SK-MEL-5 (cell line): Measurements from ENCODE around the gene ACOX1. TPM values are rescaled to one million over a fixed set of nuclear protein-coding genes. Genes with fewer than 3 reads are reported as not detected.

Source experiments
- DNase-seq: peaks from one replicate; pipeline ENCODE4 v3.0.0-alpha.2; 2016; ENCODE audit warnings: low read depth, low spot score
- in situ Hi-C: cut with HindIII; loops from 2 replicates; pipeline ENCODE4 v1.10.0; 2016; ENCODE audit warnings: low sequenced_read_pairs, high pct_unique_total_duplicates, low pct_unique_long_range_greater_than_20kb
- total RNA-seq: library from RNA; depleted of rRNA; stranded (reverse); fragments of >200 nt; shearing (Covaris generic); gene quantifications from 2 replicates; pipeline ENCODE4 v1.2.3, GENCODE V29; 2014

Gene ACOX1
- total RNA-seq, 1 experiment from 2014 or later: 43.2 TPM

DNA sequence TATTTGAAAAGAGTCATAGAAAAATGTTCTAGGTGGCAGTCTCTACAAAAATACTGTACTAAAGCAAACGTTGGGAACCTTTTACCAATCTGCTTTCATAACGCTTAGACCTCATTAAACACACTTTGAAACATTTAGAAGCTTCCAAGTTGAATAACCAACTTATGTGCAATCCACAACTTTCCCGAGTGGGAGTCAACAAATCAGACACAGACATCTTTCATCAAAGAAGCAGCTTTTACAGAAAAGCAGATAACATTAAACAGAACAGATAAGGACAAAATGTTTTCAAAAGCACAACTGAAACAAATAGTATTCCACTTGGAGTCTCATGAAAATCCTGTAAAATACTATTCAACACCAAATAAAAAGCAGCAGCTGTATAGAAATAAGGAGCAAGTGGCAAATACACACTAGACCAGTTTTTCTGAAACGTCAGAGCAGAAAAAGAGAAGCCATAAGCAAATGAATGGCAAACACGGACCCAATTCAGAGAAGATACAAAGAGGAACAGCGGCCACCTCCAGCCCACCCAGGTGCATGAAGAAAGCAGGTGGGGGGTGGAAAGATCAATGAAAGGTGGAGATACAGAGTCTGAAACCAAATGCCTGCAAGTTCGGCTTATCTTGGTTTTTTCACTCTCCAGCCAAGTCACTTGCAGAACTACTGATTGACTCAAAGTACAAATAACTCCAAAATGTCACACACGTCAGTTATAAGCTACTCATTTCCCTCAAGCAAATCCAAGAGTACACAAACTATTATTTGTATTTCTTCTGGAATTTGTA, 19.7 kb downstream of the ACOX1 start:
- in situ Hi-C loops: no loop called here

DNA sequence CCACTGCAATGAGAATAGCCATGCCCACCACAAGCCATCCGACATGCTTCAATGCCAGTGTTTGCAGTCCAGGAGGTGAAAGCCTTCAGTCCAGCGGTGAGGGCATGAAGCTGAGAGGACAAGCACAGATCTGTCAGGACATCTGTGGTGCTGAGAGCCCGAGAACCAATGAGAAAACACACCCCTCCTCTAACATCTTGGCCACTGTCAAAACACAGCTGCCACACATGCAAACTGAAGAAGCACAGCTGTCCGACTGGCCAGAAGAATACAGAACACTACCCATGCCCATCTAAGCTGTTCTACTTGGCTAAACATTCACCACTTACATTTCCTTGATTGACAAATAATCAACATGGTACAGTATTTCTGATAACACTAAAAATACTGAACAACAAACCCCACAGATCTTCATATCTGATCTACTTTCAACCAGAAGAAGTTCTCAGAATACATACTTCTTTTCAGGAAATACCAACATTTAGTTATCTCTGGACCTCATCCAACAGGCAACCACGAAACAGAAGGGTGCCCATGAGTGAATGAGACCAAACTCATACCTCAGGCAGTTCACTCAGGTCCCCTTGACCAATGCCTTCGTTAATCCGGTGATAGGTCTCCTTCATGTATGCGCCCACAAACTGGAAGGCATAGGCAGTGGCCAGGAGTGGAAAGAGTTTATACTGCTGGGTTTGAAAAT, 28.0 kb downstream of the ACOX1 start:
- no peak for DNase-seq
- in situ Hi-C loops: no loop called here

More for the DNA sequence above, 19.7 kb downstream of the ACOX1 start:
- no peak for DNase-seq

DNA sequence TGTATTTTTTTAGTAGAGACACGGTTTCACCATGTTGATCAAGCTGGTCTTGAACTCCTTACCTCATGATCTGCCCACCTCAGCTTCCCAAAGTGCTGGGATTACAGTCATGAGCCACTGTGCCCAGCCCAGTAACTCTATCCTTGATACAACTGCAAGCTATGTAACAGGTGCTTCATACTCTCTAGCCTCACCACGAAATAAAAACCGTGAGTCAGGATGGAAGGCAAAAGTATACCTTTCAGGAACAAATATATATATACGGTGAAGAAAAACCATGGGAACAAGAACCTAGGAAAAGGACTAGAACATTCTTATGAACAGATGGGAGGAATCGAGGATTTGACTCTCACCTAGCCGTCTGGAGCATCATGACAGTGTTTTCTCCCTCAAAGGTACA, 28.5 kb downstream of the ACOX1 start:
- in situ Hi-C loops: no loop called here
- no peak for DNase-seq

DNA sequence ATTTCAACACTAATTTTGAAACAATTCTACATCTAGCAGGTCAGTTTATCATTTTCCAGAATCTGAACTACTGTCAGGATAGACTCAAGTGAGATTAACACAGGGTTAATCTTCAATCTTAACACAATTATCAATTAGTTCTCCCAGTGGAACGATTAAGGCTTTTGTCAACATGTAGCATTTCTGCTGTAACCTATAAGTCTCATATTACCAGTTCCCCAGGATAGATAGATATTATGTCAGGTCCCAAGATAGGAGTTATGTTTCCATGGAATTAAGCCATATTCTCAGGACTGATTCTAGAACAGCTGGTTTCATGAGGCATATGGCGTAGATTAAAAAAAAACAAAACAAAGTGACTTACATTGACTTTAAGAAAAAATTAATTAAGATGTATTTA, 33.8 kb downstream of the ACOX1 start:
- DNase-seq: no peak
- in situ Hi-C loops: loop anchor here (25.0 kb wide), 1 partner anchor 117 kb away; the partner anchor contains the start of genes GALR2 and SRP68

DNA sequence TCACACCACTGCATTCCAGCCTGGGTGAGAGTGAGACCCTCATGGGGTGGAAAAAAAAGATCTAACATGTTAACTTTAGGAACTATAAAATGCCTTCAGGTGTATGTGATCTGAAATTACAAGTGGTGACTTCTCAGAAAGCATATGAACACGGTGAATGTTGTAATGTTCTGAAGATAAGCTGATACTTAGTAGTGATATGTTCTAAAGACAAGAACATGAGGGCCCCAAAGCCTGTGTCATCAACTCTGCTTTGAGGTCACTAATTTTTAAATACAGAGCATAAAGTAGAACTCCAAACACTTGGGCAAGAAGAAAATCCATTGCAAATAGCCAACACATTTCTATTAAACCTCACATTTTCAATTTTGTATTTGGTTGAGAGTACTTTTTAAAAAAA, 35.5 kb downstream of the ACOX1 start:
- in situ Hi-C loops: loop anchor here (25.0 kb wide), 1 partner anchor 119 kb away; the partner anchor contains the start of genes GALR2 and SRP68
- DNase-seq: no peak

DNA sequence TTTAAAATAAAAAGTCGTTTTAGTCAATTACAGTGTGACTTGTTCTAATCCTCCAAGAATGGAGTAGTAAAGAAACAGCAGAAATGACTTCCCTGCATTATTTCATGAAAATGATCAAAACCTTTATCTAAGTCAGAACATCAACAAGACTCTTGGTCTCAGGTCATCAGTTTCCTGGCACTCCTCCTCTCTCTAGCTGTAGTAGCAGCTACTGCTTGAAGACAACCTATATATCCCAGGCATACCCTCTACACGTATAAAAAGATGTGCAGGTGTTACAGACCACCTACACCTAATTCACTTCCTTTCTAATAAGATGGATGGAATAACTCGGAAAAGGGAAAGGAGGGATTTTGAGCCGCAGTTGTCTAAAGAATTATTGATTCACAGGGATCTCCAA, 36.5 kb downstream of the ACOX1 start:
- in situ Hi-C loops: loop anchor here (25.0 kb wide), 1 partner anchor 120 kb away; the partner anchor contains the start of genes GALR2 and SRP68
- no peak for DNase-seq

DNA sequence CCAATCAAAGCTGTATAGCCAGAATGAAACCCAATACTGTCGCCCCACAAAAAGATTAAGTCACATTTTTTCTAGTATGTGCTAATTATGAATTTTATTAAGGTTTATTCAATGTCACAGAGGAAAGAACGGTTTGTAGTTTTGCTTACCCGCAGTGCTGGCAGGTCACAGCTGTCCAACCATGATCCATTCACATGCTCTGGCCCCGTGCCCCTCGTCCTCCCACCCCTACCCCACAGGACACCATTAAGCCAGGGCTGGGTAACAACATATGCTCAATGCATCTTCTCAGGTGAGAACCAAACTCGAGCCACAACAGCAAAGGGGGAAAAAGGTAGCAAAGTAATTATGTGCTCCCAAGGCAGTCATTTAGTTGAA, 37.5 kb downstream of the ACOX1 start:
- in situ Hi-C loops: loop anchor here (25.0 kb wide), 1 partner anchor 121 kb away; the partner anchor contains the start of genes GALR2 and SRP68
- DNase-seq: no peak

DNA sequence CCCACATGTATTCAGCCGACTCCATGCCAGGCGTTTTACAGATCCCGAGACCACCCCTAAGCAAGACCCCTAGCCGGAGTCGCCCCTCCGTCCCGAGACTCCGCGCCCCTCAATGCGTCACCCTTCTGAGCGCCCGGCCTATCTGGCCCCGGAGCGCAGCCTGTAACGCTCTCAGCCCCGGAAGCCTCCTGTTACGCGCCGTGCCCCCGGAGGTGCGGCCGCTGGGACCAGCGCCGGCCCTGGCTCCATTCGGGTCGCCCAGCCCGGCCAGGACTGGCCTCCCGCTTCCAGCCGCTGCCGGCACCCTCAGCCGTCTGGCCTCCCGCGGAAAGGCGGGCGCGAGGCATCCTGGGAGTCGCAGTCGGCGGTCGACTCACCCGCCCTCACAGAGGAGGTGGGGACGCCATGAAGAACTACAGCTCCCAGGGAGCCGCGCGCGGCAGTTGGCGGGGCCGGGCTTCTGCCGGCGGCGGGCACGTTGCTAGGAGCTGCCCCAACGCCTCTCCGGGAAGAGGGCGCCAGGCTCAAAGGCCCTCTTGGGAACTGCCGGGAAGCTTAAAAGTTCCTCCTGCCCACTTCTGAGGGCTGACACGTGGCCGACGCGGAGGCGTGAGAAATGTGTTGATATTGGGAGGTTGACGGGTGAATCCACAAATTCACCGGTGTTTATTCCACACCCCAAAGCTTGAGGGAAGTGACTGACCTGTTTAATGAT, 38.1 kb downstream of the ACOX1 start, which contains the start of gene FBF1:
FBF1 (minus strand) TSS at position 316 of the 715 bp plus-strand sequence. CDS start 2,893 bp downstream, outside the sequence.
- peak; percentile 99 for DNase-seq
- in situ Hi-C loops: loop anchor here (25.0 kb wide), 1 partner anchor 121 kb away; the partner anchor contains the start of genes GALR2 and SRP68

DNA sequence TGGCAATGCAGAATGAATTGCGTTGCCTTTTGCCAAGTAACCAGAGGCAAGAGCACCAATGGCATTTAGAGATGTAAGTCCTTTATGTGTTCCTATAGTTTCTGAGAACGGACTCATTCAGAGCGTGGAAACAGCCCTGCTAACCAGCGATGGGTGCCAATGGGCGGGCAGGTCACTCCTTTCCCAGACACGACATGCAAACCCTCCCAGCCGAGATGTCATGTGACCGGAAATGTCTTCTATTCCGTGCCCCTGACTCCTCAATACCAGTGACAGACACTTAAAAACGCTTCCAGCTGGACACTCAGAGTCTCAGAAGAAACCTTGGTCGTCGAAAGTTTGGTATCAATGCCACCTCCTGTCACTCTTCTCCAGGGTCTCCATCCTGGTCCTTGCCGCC, 41.3 kb downstream of the ACOX1 start:
- in situ Hi-C loops: loop anchor here (25.0 kb wide), 1 partner anchor 125 kb away; the partner anchor contains the start of genes GALR2 and SRP68

DNA sequence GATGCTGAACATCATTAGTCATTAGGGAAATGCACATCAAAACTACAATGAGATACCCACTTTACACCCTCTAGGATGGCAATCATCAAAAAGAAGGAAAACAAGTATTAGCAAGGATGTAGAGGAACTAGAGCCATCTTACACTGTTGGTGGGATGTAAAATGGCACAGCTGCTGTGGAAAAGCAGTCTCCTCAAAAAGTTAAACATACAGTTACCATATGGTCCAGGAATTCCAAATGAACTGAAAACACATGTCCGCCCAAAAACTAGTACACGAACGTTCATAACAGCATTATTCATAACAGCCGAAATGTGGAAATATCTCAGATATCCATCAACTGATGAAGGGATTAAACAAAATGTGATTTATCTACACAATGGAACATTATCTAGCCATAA, 45.2 kb downstream of the ACOX1 start:
- in situ Hi-C loops: loop anchor here (25.0 kb wide), 1 partner anchor 128 kb away; the partner anchor contains the start of genes GALR2 and SRP68
- DNase-seq: no peak

More for the DNA sequence above, 41.3 kb downstream of the ACOX1 start:
- DNase-seq: no peak

DNA sequence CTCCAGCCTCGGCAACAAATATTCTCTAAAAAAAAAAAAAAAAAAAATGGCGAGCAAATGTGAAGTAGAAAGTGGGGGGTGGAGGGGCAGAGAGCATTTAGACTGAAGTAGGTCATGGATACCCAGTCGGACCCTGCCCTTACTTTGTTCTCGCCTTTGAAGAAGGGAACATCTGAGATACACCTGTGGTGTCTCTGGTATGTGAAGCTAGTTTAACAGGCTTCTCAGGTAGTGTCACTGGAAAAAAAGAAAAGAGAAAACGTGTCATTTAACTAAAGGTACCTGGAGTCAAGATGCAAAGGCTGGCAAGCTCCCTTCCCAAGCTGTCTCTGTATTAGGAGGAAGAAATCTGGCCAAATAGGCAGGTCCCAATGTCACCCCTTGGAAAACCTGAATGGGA, 46.1 kb downstream of the ACOX1 start:
- in situ Hi-C loops: loop anchor here (25.0 kb wide), 1 partner anchor 129 kb away; the partner anchor contains the start of genes GALR2 and SRP68
- DNase-seq: no peak

DNA sequence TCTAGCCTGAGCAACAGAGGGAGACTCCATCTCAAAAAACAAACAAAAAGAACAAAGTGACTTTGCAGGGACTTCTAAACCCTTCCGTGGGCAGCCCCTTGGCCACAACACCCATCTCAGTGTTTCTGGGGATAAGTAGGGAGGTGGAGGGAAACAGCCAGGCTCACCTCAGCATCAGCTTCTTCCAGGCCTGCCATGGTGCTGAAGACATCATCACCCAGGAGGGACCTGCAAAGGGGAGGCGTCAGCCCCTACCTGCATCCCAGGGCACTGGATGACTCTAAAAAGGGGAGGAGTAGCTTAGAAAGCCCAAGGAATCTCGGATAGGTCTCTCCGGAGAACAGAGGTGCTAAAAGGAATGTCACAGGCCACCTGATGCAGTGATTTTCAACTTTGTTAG, 47.9 kb downstream of the ACOX1 start:
- DNase-seq: no peak
- in situ Hi-C loops: loop anchor here (25.0 kb wide), 1 partner anchor 131 kb away; the partner anchor contains the start of genes GALR2 and SRP68

DNA sequence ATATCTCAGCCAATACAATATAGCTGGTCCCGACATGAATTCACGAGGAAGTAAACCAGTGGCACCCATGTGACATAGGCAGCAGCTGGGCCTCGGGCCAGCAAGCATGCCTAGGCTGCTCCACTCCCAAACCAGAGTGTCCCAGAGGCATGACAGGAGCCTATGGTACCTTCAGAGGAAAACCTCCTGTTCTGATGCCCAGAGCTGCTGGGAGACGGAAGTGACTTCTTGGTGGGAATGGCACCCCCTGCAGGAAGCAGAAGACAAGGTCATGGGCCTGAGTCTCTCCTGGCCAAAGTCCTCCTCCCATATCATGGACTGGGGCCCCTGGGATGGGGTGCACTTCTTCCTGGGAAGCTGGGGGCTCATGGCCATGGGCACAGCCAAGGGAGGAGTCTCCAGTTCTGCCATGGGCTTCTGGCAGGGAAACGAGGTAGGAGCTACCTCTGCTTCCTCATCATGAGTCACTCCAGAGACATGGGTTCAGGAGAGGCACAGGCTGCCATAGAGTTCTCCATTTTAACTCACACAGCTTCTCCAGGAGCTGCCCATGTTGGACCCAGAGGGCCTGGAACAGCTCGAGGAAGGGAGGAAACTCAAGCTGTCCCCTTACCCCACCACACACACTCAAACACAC, 51.6 kb downstream of the ACOX1 start:
- DNase-seq: peak; percentile 82
- in situ Hi-C loops: loop anchor here (25.0 kb wide), 1 partner anchor 135 kb away; the partner anchor contains the start of genes GALR2 and SRP68

DNA sequence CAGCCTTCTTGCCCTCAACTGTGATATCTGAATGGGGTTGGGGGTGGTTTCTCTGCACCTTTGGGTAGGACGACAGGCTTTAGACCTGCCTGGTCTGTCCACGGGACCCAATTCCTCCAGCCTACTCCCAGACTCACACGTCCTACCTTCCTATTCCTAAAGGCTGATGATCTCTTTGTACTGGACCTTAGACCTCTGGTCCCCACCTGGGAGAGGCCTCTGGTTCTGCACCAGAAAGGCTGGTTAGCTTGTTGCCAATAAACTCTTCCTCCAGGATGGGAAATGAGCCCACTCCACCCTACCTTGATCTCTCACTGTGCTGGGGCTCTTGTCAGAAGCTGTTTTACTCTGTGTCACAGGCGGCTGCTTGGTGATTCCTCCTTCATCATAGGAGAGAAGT, 52.5 kb downstream of the ACOX1 start:
- DNase-seq: no peak
- in situ Hi-C loops: loop anchor here (25.0 kb wide), 1 partner anchor 136 kb away; the partner anchor contains the start of genes GALR2 and SRP68

DNA sequence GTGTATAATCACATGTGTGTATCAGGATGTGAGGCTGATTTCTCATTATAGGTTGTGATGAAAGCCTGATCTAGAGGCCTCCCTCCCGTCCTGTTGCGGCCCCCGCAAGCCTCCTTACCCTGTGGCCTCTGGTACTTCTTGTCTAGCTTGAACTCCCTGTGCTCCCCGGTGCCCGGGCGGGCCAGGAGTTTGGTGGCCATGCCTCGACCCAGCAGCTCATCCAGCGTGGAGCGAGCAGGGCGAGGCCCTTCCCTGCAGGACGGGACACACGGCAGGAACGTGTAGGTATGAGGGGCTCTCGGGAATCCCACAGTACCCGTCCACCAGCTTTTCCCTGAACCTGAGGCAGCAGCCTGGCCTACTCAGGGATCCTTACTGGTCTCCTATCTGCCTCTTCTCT, 53.1 kb downstream of the ACOX1 start:
- no peak for DNase-seq
- in situ Hi-C loops: loop anchor here (25.0 kb wide), 1 partner anchor 136 kb away; the partner anchor contains the start of genes GALR2 and SRP68

DNA sequence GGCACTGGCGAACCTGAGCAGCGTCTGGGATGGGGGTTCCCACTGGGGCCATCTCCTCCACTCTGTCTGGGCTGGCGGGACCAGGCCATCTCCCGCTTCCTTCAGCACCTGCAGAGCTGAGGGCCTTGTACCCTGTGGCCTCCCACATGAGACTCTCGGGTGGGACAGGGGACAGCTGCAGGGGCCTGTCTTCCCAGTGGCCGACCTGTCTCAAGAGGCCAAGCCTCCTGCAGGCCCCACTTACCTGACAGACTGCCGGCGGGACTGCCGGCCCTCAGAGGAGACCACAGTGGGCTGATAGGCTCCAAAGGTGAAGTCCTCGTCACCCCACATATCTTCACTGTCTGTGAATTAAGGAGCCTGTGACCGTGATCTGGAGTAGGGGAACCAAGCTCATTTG, 53.9 kb downstream of the ACOX1 start:
- in situ Hi-C loops: loop anchor here (25.0 kb wide), 1 partner anchor 137 kb away; the partner anchor contains the start of genes GALR2 and SRP68
- no peak for DNase-seq
